Measurements from ENCODE around the gene CAMK1. TPM values are rescaled to one million over a fixed set of nuclear protein-coding genes. Genes with fewer than 3 reads are reported as not detected.

CAMK1 gene
- total and polyA plus RNA-seq, 5 experiments from 2014 or later: 0.17 to 1.1 (median 0.96) TPM

DNA sequence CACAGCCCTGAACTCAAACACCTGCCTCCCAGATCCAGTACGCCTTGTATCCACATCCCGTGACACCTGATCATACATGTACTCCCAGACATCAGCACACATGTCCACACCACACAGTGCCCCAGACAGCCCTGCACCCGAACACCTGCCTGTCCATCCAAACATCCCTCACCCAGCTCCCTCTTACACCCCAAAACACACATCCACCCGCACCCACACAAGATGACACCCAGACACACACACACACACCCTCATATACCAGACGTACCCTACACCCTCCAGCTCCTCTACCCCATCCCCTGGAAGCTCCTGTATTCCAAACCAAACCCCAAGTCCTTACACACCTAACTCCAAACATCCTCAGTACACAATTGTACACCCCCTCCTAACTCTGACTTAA lies 735 bp downstream of the CAMK1 start:
- POLR2A ChIA-PET: interaction anchor here (1.6 kb wide), 1 partner anchor 36 kb away, joined by 4 read pairs; no protein-coding TSS in a partner anchor
- Mint-ChIP-seq H3K9me3 (no peaks in the 10 kb centered on the region), H3K27me3 (peaks cover 0 to 1% (median 0%) of the 10 kb centered on the region in 5 donors), H3K4me1 (peaks cover 16 to 43% (median 29%) of the 10 kb centered on the region in 4 donors), H3K27ac (peak overlapping the region in 5 of 10 donors; percentile 1 to 79 (median 31)), H3K4me3 (peak overlapping the region; percentile 1 to 74 (median 56)), H3K36me3 (peaks cover 0 to 3% (median 0%) of the 10 kb centered on the region in 3 donors)
- no peak for ATAC-seq
- DNase-seq: no peak

DNA sequence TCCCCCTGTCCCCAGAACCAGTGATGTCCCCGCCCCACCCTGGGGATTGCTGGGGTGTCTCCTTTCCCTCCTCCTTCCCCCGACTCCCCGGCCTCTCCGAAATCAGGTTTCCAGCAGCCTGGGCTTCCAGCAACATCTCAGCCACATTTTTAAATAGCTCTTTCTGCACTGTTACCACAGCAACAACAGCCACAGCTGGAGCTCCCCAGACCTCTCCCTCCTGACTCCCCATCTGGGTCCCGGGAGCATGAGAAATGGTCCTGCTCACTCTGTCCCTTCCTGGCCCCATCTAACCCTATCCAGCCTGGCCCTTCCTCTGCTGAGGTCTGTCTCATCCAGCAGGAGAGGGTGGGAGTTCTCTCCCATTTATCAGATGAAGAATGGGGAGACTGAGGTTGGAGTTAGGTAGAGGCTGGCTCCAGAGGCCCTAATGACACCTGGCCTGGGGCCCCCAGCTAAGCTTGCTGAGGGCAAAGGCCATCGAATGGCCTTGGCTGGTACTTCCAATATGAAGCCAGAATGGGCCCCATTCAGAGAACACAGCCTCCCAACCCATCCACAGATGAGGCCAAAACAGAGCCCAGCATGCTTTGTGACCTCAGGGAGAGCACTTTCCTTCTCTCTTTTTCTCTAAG lies 1.5 kb downstream of the CAMK1 start:
- peaks cover 16 to 43% (median 29%) of the 10 kb centered on the region in 4 donors for H3K4me1 Mint-ChIP-seq
- peak overlapping the region in 2 of 10 donors; percentile 1 to 75 for H3K27ac Mint-ChIP-seq
- peaks cover 0 to 1% (median 0%) of the 10 kb centered on the region in 5 donors for H3K27me3 Mint-ChIP-seq
- H3K4me3 Mint-ChIP-seq: peak overlapping the region in 1 of 10 donors; percentile 40
- no peak for ATAC-seq
- H3K9me3 Mint-ChIP-seq: no peaks in the 10 kb centered on the region
- no peaks in the 10 kb centered on the region for H3K36me3 Mint-ChIP-seq
- POLR2A ChIA-PET: no interaction called here
- DNase-seq: no peak

GRCh38 chr3:9767418-9767817 lies 2.3 kb downstream of the CAMK1 start:
- ATAC-seq (no peak), DNase-seq (no peak)
- no peak overlapping the region for H3K4me3 Mint-ChIP-seq
- H3K27ac Mint-ChIP-seq: no peak overlapping the region
- H3K36me3 Mint-ChIP-seq: no peaks in the 10 kb centered on the region
- peaks cover 16 to 43% (median 29%) of the 10 kb centered on the region in 4 donors for H3K4me1 Mint-ChIP-seq
- POLR2A ChIA-PET: no interaction called here
- no peaks in the 10 kb centered on the region for H3K9me3 Mint-ChIP-seq
- peaks cover 0 to 1% (median 0%) of the 10 kb centered on the region in 5 donors for H3K27me3 Mint-ChIP-seq

DNA sequence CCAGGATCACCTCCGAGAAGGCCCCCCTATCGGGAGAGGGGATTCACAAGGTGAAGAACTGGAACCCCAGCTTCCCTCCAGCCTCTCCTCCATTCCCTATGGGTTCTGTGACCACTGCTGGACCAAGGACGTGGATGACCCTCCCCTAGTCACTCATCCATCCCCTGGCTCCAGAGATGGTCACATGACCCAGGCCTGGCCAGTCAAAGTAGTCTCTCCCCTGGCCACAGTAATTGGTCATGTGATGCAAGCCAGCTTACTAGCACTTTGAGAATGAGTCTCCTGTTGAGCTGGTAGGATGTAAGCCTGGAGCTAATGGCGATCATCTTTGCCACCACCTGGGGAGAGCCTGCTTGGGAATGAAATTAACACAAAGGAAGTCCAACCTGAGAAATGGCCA lies 3.9 kb downstream of the CAMK1 start:
- DNase-seq (no peak), ATAC-seq (no peak)
- POLR2A ChIA-PET: no interaction called here
- no peak overlapping the region for H3K4me3 Mint-ChIP-seq
- peaks cover 0 to under 1% (median 0%) of the 10 kb centered on the region in 5 donors for H3K27me3 Mint-ChIP-seq
- H3K27ac Mint-ChIP-seq: no peak overlapping the region
- peaks cover 18 to 41% (median 27%) of the 10 kb centered on the region in 4 donors for H3K4me1 Mint-ChIP-seq
- H3K36me3 Mint-ChIP-seq: peaks cover 0 to 3% (median 2%) of the 10 kb centered on the region in 3 donors
- no peaks in the 10 kb centered on the region for H3K9me3 Mint-ChIP-seq

DNA sequence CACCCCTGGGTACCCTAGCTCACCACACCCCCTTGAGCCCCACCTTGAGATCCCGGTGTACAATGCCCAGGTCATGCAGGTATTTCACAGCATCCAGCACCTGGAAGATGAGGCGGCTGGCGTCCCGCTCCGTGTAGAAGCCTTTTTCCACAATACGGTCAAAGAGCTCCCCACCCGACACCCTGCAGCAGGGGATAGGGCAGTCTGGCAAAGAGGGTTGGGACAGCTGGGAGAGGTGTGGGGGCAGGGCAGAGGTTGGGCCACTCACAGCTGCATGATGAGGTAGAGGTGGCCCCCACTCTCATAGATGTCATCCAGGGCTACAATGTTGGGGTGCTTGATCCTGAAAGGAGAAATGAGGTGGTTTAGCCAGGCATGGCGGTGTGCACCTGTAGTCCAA lies 6.9 kb downstream of the CAMK1 start:
- POLR2A ChIA-PET: interaction anchor here (0.6 to 1.7 kb wide), 5 partner anchors 12 to 499 kb away, joined by 3 to 5 read pairs (median 5); partner anchors contain the start of gene OGG1
- DNase-seq: no peak
- H3K9me3 Mint-ChIP-seq: no peaks in the 10 kb centered on the region
- ATAC-seq: no peak
- H3K27ac Mint-ChIP-seq: no peak overlapping the region
- H3K36me3 Mint-ChIP-seq: peaks cover 0 to 20% (median 11%) of the 10 kb centered on the region in 3 donors
- H3K4me3 Mint-ChIP-seq: no peak overlapping the region
- no peaks in the 10 kb centered on the region for H3K27me3 Mint-ChIP-seq
- peaks cover 4 to 15% (median 12%) of the 10 kb centered on the region in 4 donors for H3K4me1 Mint-ChIP-seq

DNA sequence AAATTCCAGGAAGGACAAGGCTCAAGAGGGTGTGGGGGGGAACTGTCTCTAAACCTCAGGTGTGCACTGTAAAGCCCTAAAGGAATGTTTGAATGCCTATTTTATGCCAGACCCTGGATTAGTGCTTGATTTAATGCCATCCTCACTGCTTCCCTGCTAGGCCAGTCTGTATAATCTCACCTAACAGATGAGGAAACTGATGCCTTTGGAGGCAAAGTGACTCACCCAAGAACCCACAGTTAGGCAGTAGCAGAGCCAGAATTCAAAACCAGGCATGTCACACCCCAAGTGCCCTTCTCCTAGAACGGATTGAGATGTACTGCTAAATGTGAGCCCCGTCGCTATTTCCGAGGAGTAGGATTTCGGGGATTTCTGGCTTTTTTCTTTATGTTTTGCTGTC lies 7.8 kb downstream of the CAMK1 start:
- DNase-seq (no peak), ATAC-seq (no peak)
- H3K9me3 Mint-ChIP-seq: no peaks in the 10 kb centered on the region
- H3K36me3 Mint-ChIP-seq: peaks cover 0 to 26% (median 11%) of the 10 kb centered on the region in 3 donors
- no peak overlapping the region for H3K27ac Mint-ChIP-seq
- H3K27me3 Mint-ChIP-seq: no peaks in the 10 kb centered on the region
- no peak overlapping the region for H3K4me3 Mint-ChIP-seq
- POLR2A ChIA-PET: no interaction called here
- peaks cover 3 to 11% (median 3%) of the 10 kb centered on the region in 4 donors for H3K4me1 Mint-ChIP-seq

GRCh38 chr3:9760779-9761505 lies 8.8 kb downstream of the CAMK1 start:
- Mint-ChIP-seq H3K27me3 (no peaks in the 10 kb centered on the region), H3K36me3 (peaks cover 0 to 36% (median 11%) of the 10 kb centered on the region in 3 donors), H3K4me3 (no peak overlapping the region), H3K4me1 (peaks cover 0 to 8% (median 2%) of the 10 kb centered on the region in 4 donors), H3K27ac (peak overlapping the region in 3 of 10 donors; percentile 5 to 31 (median 8)), H3K9me3 (no peaks in the 10 kb centered on the region)
- no peak for ATAC-seq
- no peak for DNase-seq
- POLR2A ChIA-PET: interaction anchor here (0.5 kb wide), 1 partner anchor 23 kb away, joined by 3 read pairs; no protein-coding TSS in a partner anchor

DNA sequence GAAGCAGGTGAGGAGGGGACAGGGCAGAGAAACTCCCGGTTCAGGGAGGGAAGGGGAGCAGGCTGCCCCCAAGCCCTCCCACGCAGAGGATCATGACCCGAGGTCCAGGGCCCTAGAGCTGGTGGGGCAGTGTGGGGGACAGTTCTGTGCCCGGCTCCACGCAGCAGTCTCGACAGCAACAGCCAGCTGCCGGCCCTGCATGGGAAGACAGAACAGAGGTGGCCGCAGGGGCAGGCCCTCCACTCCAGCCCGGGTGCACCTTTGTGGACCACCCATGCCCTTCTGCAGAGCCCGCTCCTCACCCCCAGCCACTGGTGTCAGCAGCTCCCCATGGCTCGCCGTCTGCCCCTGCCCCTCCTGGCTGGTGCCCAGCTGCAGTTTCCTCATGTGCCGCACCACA lies 12.3 kb downstream of the CAMK1 start:
- DNase-seq: no peak
- H3K36me3 Mint-ChIP-seq: peaks cover 0 to 59% (median 14%) of the 10 kb centered on the region in 3 donors
- no peaks in the 10 kb centered on the region for H3K27me3 Mint-ChIP-seq
- H3K4me1 Mint-ChIP-seq: peaks cover 12 to 23% (median 17%) of the 10 kb centered on the region in 4 donors
- H3K27ac Mint-ChIP-seq: no peak overlapping the region
- H3K4me3 Mint-ChIP-seq: no peak overlapping the region
- POLR2A ChIA-PET: no interaction called here
- no peak for ATAC-seq
- H3K9me3 Mint-ChIP-seq: no peaks in the 10 kb centered on the region

- H3K4me3 Mint-ChIP-seq: peak overlapping the region in 9 of 10 donors; percentile 6 to 70 (median 22)
- H3K36me3 Mint-ChIP-seq: peaks cover 0 to 62% (median 8%) of the 10 kb centered on the region in 3 donors
- peaks cover 22 to 46% (median 41%) of the 10 kb centered on the region in 4 donors for H3K4me1 Mint-ChIP-seq
- POLR2A ChIA-PET: no interaction called here
- H3K27ac Mint-ChIP-seq: peak overlapping the region in 6 of 10 donors; percentile 62 to 82 (median 74)
- H3K27me3 Mint-ChIP-seq: no peaks in the 10 kb centered on the region
- H3K9me3 Mint-ChIP-seq: no peaks in the 10 kb centered on the region
- ATAC-seq (no peak), DNase-seq (no peak)
These were observed 15.1 kb downstream of the CAMK1 start for GRCh38 chr3:9754678-9755077.

- peaks cover 23 to 53% (median 50%) of the 10 kb centered on the region in 4 donors for H3K4me1 Mint-ChIP-seq
- no peak for ATAC-seq
These were observed 19.0 kb downstream of the CAMK1 start for GRCh38 chr3:9750556-9751411.

DNA sequence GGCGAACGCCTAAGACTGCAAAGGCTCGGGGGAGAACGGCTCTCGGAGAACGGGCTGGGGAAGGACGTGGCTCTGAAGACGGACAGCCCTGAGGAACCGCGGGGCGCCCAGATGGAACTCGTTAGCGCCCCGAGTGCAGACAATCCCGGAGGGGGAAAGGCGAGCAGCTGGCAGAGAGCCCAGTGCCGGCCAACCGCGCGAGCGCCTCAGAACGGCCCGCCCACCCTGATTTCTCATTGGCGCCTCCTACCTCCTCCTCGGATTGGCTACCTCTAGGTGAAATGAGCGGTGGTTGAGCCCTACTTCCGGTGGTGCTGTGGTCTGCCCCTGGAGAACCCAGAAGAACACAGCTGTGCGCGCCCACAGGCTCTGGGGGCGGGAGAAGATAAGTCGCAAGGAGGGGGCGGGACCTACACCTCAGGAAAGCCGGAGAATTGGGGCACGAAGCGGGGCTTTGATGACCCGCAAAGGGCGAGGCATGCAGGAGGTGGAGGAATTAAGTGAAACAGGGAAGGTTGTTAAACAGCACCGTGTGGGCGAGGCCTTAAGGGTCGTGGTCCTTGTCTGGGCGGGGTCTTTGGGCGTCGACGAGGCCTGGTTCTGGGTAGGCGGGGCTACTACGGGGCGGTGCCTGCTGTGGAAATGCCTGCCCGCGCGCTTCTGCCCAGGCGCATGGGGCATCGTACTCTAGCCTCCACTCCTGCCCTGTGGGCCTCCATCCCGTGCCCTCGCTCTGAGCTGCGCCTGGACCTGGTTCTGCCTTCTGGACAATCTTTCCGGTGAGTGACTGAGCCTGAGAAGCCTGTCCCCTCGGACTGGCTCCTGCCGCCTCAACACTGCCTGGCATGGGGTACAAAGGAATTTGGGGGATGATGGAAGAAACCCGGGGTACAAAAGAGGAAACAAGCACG lies 19.8 kb downstream of the CAMK1 start, which contains the start of gene OGG1:
OGG1 (plus strand) TSS at position 308 of the 911 bp plus-strand sequence; CDS start at position 643, 335 bp downstream.
- ATAC-seq (peak; percentile 95 to 96), DNase-seq (peak; percentile 80 to 98 (median 94))
- Mint-ChIP-seq H3K27me3 (no peaks in the 10 kb centered on the region), H3K36me3 (peaks cover 0 to 62% (median 3%) of the 10 kb centered on the region in 3 donors), H3K4me1 (peaks cover 22 to 50% (median 47%) of the 10 kb centered on the region in 4 donors), H3K9me3 (no peaks in the 10 kb centered on the region), H3K27ac (peak within 1 kb of the TSS; percentile 90 to 98 (median 93)), H3K4me3 (peak within 1 kb of the TSS; percentile 91 to 99 (median 96))
- POLR2A ChIA-PET: interaction anchor here (0.6 to 5.5 kb wide), 11 partner anchors 10 to 184 kb away, joined by 3 to 52 read pairs (median 4); partner anchors contain the start of genes ARPC4, BRPF1, CRELD1 and JAGN1

More at GRCh38 chr3:9750556-9751411, 19.0 kb downstream of the CAMK1 start:
- Mint-ChIP-seq H3K4me3 (peak overlapping the region; percentile 91 to 99 (median 96)), H3K27ac (peak overlapping the region; percentile 90 to 98 (median 93)), H3K9me3 (no peaks in the 10 kb centered on the region), H3K36me3 (peaks cover 0 to 59% (median 3%) of the 10 kb centered on the region in 3 donors), H3K27me3 (no peaks in the 10 kb centered on the region)
- DNase-seq: peak in 1 of 10 donors; percentile 12
- POLR2A ChIA-PET: interaction anchor here (0.8 to 5.5 kb wide), 7 partner anchors 13 to 183 kb away, joined by 3 to 52 read pairs (median 5); partner anchors contain the start of genes ARPC4, BRPF1, CRELD1 and TADA3

Measured in naive thymus-derived CD8-positive, alpha-beta T cell (primary cell).